T-helper 1 cell treated with Interleukin-12 subunit alpha and Interleukin-12 subunit beta and Interleukin-4 antibody, amounts not matched to agents 30 ng/mL and 1 ng/mL, for 36 hours (primary cell): ENCODE data around the gene SPOPL. TPM values are rescaled to one million over a fixed set of nuclear protein-coding genes. Genes with fewer than 3 reads are reported as not detected.
"Not testable (repeated sequence)": the region's sequence is repeated elsewhere in the genome, so short reads cannot be mapped to it uniquely, and the experiment has no call there.

Source experiments
- intact Hi-C: fragments of 100-400 bp; cut with micrococcal nuclease; formaldehyde crosslinking; loops from one replicate; pipeline ENCODE4 v1.15.1; 2024
- total RNA-seq: library from RNA; stranded (reverse); gene quantifications from 2 replicates; pipeline ENCODE4 v1.2.3, GENCODE V29; 2022

SPOPL gene
- total RNA-seq: 14.6 and 14.9 TPM in 2 replicates

DNA sequence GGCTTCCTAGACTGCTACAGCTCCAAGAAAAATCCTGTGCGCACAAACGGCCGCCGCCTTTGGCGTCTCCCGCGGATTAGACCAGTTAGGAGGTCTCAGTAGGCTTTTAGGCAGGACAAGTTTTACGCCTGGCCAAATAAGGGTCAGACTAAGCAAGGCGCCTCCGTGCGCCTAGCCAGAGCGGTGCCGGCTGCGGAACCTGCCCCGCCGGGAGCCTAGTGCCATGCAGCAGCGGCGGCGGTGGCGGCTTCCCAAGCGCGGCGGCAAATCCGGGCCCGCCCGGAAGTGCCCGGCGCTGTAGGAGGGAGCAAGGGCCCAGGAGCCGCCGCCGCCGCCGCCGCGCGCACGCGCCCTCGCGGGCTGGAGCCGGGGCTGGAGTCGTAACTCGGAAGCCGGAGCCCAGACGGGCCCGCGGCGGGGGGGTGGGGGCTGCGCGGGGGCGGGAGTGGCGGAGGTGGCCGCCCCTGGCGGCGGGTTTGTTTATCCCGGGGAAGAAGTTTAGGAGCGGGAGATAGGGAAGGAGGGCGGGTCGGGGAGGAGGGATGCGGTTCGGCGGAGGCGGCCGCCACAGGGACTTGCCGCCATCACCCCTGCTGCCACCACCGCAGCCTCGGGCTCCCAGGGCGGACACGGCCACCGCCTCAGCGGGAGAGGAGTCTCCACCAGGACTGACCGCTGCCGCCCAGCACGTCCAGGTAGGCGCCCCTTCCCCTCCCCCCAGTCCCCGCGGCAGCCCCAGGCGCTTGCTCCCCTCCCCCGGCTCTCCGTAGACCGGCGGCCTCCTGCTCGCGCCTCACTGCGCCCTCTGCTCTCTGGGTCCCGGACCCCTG lies at the start of gene SPOPL:
Gene SPOPL, plus strand, starts transcription at position 346 of the 830 bp plus-strand sequence. CDS start 48,447 bp downstream, outside the sequence.
- intact Hi-C loops: loop anchor here (1.0 kb wide), 1 partner anchor 15 kb away; no protein-coding TSS in a partner anchor

DNA sequence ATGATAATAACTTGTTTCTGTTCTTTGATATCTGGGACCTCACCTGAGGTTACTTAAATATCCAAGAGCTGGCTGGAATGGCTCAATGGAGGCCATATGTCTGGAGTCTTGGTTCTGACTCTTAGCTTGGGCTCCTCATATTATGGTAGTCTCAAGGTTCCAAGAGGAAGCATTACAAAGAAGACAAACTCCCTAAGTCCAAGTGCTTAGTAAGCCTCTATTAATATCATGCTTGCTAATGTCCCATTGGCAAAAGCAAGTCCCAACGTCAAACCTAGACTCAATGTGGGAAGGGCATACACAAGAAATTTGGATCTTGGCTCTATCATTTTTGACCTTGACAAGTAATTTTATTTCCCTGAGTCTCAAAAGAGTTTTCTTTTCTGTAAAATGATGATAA lies 49.2 kb upstream of the SPOPL start:
- intact Hi-C loops: no loop called here

DNA sequence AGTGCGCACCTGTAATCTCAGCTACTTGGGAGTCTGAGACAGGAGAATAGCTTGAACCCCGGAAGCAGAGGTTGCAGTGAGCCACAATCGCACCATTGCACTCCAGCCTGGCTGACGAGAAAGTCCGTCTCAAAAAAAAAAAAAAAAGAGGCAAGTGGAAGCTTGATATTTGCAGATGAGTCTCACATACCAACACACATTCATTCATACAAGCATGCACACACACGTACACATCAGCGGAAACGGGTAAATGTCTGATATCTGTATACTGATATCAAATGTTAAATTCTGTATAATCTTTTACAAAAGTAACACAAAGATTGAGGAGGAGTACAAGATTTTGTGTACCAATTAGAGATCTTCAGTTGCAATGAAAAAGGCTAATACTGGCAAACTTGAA lies 47.8 kb upstream of the SPOPL start:
- intact Hi-C loops: no loop called here

DNA sequence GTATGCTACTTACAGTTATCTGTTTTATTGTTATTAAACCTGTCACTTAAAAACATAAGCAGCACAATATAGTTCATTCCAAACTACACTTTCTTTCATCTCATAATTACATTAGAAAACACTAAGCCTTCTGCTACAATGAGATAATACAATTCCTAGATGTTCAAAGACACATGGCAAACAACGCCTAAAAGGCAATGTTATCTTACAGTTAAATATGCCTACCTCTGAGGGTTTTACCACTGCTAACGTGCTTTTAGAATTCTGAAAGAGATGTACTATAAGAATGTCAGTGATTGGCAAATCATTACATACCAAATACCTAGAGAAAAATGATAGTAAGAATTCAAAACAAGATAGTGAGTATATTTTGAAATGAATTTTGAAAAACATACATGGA lies 46.8 kb upstream of the SPOPL start:
- intact Hi-C loops: no loop called here

DNA sequence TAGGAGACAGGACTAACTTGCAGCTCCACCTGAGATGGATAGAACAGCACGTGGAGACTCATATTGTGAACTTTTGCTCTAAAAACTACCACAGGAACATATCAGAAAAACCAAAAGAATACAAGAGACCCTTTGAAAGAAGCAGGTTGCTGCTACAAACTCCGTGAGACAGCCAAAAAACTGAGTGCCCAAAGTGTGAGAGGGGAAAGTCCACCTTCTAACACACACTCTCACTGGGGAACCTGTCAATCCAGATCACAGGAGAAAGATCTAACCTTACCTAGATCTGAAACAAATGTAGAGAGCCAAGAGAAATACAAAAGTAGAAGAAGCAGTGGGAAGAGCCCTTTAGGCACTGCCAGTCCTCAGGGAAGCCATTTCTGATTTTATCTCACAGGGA lies 46.3 kb upstream of the SPOPL start:
- intact Hi-C loops: no loop called here

DNA sequence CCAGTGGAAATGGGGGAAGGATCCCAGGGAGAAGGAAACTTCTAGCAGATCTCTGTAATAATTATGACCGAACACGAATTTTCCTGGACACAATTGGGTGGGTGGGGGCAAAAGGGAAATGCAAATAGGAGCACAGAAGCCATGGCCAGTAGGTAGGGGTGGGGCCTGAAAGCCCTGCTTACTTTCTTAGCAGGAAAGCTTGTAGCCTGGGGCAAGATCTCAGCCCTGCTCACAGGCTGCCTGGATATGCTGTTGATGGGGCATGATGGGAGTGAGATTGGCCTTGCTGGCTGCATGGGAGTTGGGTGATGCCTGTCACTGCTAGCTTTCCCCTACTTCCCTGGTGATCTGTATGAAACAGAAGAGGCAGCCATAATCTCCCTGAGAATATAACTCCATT lies 45.9 kb upstream of the SPOPL start:
- intact Hi-C loops: no loop called here

DNA sequence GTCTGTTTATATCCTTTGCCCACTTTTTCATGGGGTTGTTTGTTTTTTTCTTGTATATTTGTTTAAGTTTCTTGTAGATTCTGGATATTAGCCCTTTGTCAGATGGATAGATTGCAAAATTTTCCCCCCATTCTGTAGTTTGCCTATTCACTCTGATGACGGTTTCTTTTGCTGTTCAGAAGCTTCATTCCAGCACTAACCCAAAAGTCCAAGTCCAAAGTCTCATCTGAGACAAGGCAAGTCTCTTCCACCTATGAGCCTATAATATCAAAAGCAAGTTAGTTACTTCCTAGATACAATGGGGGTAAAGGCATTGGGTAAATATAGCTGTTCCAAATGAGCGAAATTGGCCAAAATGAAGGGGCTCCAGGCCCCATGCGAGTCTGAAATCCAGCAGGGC lies 38.9 kb upstream of the SPOPL start:
- intact Hi-C loops: not testable (repeated sequence)

DNA sequence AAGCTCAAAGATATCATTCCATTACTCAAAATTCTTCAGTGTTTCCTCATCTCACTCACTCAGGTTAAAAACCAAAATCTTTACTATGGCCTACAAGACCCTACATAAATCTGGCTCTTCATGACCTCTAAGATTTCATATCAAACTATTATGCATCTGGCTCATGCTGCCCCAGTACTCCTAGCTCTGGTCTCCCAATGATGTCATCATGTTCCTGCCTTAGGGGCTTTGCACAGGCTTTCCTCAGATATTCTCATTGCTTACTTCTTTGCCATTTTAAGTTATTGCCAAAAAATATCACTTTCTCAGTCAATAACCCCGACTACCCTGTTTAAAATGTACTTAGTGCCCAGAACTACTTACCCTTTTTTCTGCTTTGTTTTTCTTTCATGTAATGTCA lies 33.0 kb upstream of the SPOPL start:
- intact Hi-C loops: no loop called here

DNA sequence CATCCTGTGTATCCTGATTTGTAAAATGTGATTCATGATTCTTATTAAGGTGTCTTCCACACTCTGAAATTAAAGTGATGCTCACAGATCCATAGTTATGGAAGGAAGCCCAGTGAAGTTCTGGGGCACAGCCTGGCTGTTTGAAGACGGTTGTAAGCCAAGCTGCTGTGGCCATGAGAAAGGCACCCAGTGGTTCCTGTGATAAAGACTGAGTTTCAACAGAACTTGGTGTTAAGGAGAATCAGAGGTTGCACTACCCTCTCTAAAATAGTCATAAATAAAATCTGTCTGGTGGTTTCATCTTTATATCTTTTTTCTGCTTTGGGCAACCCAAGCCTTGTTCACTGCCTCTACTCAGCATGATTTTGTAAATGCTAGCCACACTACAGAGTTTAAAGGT lies 32.2 kb upstream of the SPOPL start:
- intact Hi-C loops: no loop called here

DNA sequence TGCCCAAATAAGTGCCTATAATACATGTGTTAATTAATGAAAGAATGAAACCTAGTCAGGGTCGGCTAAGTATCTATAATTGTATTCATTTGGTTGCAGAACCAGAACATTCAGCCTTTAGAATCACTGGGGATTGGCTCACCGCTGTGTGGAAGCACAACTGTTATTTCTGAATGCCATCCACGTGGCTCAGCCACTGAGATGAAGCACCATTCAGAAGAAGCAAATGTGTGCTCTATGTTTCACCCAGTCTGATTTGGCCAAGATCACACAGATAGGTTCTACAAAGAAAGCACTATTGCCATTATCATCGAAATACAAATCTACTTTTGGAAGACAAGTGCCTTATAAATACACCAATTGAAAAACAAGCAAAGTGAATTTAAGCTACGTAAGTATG lies 30.6 kb upstream of the SPOPL start:
- intact Hi-C loops: no loop called here

DNA sequence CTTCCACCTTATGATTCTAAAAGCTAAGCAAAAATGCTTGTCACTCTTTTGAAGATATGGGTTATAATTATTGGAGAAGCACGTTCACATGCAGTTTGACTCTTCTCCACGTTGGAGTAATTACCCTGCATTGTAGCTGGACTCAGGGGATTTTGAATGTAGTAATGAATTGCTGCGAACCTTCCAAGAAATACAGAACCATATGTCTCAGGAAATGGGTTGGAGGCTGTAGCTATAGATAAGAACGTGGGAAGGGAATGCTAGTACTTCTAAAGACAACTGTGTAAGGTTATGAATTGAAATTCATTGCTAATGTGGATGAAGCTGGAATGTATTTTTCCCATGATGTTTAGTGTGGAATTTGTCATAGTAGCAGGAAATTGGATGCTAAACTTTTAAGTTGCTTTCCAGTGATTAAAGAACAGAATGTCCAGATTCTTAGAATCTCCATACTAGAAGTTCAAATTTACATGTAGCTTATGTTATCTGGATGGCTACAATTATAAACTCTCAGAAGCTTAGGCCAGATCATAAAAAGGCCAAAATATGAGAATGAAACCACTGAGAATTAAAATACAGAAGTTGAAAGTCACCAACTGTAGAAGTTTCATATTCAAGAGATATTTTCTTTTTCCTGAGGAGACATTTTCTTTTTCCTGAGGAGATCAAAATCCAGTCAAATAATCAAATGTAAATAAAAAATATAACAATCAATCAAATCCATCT lies 27.3 kb upstream of the SPOPL start:
- intact Hi-C loops: no loop called here

DNA sequence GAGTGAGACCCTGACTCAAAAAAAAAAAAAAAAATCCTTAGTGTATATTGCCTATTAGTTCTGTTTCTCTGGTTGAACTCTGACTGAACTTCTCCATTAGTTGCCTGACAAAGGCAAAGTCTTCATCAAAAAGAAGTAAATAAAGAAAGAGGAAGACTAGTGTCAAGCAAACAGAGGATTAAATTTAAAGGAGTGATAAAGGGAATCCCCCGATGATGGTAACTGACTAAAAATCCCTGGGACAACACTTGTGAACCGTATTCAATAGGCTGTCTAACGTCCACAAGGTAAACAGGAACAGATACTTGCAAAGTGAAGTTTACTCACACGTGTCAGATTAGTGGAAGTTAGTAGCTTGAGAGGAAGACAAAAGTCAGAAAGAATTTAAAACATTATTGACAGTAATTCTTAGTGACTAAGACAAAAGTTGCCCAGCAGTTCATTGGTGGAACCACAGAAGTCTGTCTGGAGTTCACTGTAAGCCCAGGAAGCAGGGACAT lies 26.2 kb upstream of the SPOPL start:
- intact Hi-C loops: no loop called here

DNA sequence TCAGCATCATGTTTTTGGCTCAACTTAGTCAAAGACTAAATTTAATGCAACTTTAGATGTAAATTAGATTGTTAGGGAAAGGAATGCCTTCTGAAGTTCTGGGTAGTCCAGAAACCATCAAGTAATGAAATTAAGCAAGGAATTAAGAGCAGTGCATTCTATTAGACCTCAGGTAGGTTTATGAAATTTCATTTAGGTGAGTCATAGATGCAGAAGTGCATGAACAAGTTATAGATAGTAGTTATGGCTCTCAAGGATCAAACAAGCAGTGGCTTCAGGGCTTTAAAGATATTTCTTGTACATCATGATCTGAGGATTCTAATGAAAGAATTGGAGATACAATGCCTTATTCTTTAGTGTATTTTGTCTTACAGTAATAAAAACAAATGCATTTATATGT lies 25.4 kb upstream of the SPOPL start:
- intact Hi-C loops: no loop called here

DNA sequence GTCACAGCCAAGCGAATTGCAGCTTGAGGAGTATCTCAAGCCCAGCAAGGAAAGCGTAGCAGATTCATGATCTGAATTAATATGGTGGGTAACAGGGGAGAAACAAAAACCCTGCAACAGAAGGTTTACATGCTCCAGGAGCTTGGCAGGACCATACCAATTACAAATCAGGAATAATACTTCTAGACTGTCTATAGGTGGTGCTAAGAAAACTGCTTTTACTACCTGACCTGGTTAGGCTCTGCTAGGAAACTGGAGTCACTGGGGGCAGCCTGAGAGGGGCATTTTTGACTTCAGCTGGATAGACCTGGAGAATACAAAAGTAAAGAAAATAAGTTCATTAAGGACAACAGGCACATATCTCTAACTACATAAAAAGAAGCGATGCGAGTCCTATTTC lies 24.6 kb upstream of the SPOPL start:
- intact Hi-C loops: loop anchor here (1.0 kb wide), 1 partner anchor 350 kb away; no protein-coding TSS in a partner anchor

DNA sequence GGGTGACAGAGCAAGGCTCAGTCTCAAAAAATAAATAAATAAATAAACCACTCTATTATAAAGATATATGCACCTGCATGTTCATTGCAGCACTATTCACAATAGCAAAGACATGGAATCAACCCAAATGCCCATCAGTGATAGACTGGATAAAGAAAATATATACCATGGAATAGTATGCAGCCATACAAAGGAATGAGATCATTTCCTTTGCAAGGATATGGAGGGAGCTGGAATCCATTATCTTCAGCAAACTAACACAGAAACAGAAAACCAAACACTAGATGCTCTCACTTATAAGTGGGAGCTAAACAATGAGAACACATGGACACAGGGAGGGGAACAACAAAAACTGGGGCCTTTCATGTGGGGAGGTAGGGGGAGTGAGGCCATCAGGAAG lies 18.8 kb upstream of the SPOPL start:
- intact Hi-C loops: not testable (repeated sequence)

DNA sequence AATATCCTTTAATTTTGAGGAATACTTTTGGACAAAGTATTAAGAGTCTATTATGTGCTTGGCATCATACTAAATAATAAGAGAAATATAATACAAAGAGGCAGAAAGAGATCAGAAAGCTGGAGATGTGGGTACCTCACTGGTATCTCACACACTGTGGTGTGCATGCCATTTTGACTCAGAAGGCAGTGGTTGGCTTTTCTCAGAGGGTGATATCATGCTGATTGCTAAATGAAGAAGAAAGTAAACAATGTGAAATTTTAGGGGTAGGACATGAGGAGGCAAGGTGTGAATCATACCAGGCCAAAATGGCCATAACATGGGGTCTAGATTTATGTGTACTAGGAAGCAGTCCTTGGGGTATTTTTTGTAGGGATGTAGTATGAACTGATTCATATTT lies 16.6 kb upstream of the SPOPL start:
- intact Hi-C loops: no loop called here

DNA sequence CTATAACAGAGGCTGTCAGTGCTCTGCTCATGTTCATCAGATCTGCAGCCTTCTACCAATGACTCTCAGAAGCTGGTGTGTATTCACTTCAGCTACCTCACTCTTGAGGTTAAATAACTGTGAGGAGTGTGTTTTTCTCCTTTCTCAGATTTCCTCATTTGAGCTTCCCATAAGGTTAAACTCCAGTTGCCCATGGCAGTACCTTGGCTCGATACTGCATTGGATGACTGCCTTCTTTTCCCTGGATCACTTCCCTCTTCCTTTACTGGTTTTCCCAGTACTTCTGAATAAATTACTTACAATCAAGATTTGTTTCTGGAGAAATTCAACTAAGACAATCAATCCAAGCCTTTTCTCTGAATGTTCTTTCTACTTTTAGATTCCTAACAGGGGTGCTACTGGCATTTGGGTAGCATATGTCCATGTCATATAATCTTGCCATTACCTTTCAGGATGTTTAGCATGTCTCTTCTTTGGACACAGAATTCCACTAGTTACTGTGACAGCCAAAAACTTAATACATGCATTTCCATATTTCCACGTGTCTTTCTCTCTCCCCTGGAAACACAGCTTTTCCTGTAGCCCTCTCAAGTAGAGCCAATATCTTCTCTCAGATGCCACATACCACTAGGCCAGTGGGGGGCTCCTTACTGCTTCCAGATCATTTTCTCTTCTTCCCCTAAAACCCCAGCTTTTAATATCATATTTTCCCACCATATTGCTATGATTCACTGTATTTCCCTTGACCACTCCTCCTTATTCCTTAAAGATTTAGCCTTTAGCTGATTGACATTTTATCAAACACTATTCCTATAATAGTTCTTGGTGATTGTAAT lies 15.0 kb upstream of the SPOPL start:
- intact Hi-C loops: no loop called here

DNA sequence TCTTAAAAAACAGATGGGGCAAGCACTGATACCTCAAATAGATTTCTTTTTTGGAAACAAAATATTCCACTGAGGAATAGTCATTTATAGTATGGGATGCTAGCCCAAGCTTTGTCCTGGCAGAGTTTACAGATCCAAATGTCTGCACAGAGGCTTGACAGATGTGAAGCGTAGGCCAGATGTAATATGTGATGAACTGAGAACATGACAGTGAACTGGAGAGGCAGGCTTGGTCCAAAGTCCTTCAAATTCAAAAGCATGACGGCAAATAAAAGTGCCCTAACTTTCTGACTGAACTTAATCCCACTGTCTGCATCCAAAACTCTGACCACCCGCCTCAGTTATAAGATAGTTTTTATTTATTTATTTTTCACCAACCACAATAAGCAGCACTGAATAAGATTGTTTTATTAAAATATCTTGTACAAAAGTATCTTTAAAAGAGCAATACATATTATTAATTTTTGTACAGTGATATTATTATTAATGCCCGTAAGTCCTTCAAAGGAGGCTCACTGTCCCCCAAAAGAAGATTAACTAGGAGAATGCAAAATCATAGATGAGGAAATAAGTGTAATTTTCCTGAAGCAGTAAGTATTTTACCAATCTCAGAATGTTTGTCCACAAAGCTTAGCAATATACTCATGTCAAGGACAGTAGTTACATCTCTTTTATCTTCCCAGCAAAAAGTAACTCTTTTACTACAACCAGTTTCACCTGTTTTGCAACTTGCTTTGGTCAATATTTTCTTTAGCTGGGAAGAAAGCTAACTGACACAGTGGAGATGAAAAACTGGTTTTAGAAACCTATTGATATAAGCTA lies 10.7 kb upstream of the SPOPL start:
- intact Hi-C loops: no loop called here

DNA sequence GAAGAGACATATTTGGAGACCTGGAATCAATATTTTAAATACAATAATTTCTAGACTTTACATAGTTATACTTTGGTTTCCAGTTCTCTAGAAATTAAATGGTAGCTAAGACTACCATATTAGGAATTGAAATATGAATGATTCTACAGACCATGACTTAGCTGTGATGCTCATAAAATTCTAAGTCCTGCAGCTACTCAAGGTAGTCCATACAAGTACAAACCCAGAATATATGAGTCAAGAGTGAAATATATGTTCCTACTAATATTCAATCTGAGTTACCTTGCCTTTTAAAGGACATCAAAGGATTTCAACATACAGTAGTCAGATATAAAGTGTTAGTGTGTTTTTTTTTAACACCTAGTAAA lies 10.1 kb upstream of the SPOPL start:
- intact Hi-C loops: no loop called here

DNA sequence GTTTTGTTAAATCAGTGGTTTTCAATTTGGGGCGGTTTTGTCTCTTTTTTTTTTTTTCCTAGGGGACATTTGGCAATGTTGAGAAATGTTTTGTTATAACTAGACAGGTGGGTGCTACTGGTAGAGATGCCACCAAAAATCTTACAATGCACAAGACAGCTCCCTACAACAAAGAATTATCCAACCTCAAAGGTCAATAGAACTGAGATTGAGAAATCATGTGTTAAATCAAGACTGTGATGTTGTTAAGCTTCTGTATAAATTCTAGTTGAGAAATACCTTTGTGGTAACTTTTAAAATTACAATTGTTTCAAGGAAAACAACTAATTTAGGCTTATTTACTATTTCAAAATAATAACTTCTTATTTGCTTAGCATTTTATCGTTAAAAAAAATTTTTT lies 9.4 kb upstream of the SPOPL start:
- intact Hi-C loops: no loop called here

DNA sequence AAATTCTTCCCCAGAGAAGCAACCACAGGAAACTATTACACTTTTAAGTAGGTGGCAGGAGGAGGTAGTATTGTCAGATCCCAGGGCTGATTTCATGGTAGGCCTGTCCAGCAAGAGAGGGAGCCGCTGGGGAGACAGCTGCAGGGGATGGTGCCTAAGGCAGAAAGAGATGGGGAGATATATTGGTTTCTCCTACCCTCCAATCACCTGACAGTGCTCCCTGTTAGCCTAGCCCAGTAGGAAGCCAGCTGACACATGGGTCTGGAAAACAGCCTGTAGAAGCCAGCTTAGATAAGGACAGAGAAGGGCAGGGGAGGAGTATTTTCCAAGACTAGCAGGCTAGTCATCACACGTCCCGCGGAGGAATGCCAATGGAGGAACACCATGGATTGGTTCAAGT lies 8.2 kb upstream of the SPOPL start:
- intact Hi-C loops: no loop called here
